GM19043 (cell line): Measurements from ENCODE around the gene USP48.
"Not testable (repeated sequence)": the region's sequence is repeated elsewhere in the genome, so short reads cannot be mapped to it uniquely, and the experiment has no call there.

Source experiments
- ATAC-seq: cut with Tn5 transposase; IDR thresholded peaks from one replicate; pipeline ENCODE4 v1.9.1; 2021; ENCODE audit warnings: low read depth; ENCODE audit not compliant: unreplicated experiment

Gene USP48

GRCh38 chr1:21641076-21641475 lies 141.9 kb downstream of the USP48 start:
- no peak for ATAC-seq

GRCh38 chr1:21640653-21641052 lies 142.3 kb downstream of the USP48 start:
- no peak for ATAC-seq

GRCh38 chr1:21639594-21640041 lies 143.3 kb downstream of the USP48 start:
- ATAC-seq = no peak

- ATAC-seq = no peak
Measured at GRCh38 chr1:21638531-21639341, 144.2 kb downstream of the USP48 start.

GRCh38 chr1:21637514-21637913 lies 145.4 kb downstream of the USP48 start:
- no peak for ATAC-seq

- no peak for ATAC-seq
Measured at GRCh38 chr1:21636029-21636428, 146.9 kb downstream of the USP48 start.

GRCh38 chr1:21634806-21635535 lies 148.0 kb downstream of the USP48 start:
- no peak for ATAC-seq

- no peak for ATAC-seq
Measured at GRCh38 chr1:21633992-21634805, 148.8 kb downstream of the USP48 start.

- ATAC-seq = no peak
Measured at GRCh38 chr1:21633141-21633755, 149.7 kb downstream of the USP48 start.

- no peak for ATAC-seq
Measured at GRCh38 chr1:21631944-21632887, 150.7 kb downstream of the USP48 start.

- not testable (repeated sequence) for ATAC-seq
Measured at GRCh38 chr1:21631590-21631943, 151.4 kb downstream of the USP48 start.

GRCh38 chr1:21630571-21631343 lies 152.2 kb downstream of the USP48 start:
- no peak for ATAC-seq

- ATAC-seq = no peak
Measured at GRCh38 chr1:21629971-21630370, 153.0 kb downstream of the USP48 start.

GRCh38 chr1:21628798-21629393 lies 154.1 kb downstream of the USP48 start:
- ATAC-seq = no peak
